GM19238 (cell line): ENCODE measurements around the gene AMN.

Experiments used
- DNase-seq: peaks from one replicate; pipeline ENCODE4 v3.0.0; 2011; ENCODE audit warnings: low spot score; ENCODE audit not compliant: insufficient read length

The AMN gene

GRCh38 chr14:102965971-102966655, 43.6 kb downstream of the AMN start:
- no peak for DNase-seq

GRCh38 chr14:102966681-102967505, 44.4 kb downstream of the AMN start:
- DNase-seq = no peak

- DNase-seq = no peak
Observed at GRCh38 chr14:102967506-102967795, 45.0 kb downstream of the AMN start.

GRCh38 chr14:102968306-102968705, 45.8 kb downstream of the AMN start:
- DNase-seq = no peak

GRCh38 chr14:102969060-102969791, 46.8 kb downstream of the AMN start:
- DNase-seq = no peak

GRCh38 chr14:102969901-102970300, 47.4 kb downstream of the AMN start:
- DNase-seq = no peak

GRCh38 chr14:102970496-102970895, 48.0 kb downstream of the AMN start:
- DNase-seq = no peak

- DNase-seq = no peak
Observed at GRCh38 chr14:102971314-102971713, 48.9 kb downstream of the AMN start.

GRCh38 chr14:102971836-102972606, 49.6 kb downstream of the AMN start:
- DNase-seq = no peak

GRCh38 chr14:102973706-102974285, 51.3 kb downstream of the AMN start:
- no peak for DNase-seq

- no peak for DNase-seq
Observed at GRCh38 chr14:102975662-102976061, 53.2 kb downstream of the AMN start.

GRCh38 chr14:102977475-102977874, 55.0 kb downstream of the AMN start:
- DNase-seq = no peak

- DNase-seq = no peak
Observed at GRCh38 chr14:102979406-102979805, 56.9 kb downstream of the AMN start.

GRCh38 chr14:102980409-102980810, 57.9 kb downstream of the AMN start:
- no peak for DNase-seq
